HepG2 (cell line): ENCODE results near the gene CD4. TPM values are rescaled to one million over a fixed set of nuclear protein-coding genes. Genes with fewer than 3 reads are reported as not detected.

Source experiments
- EED ChIP-seq: sonication (generic); formaldehyde crosslinking; IDR thresholded peaks from 2 replicates; pipeline ENCODE4 v1.5.0; 2020; ENCODE audit warnings: mild to moderate bottlenecking, missing genetic modification reagents
- GFI1 ChIP-seq: sonication (generic); formaldehyde crosslinking; IDR thresholded peaks from 2 replicates; pipeline ENCODE4 v1.5.0; 2020; ENCODE audit warnings: missing genetic modification reagents, mild to moderate bottlenecking, borderline replicate concordance
- LCORL ChIP-seq, 2 experiments: fragments of 450-650 bp in 1 of 2; sonication (generic) in 1 of 2; formaldehyde crosslinking in 1 of 2; IDR thresholded peaks; 2 replicates each; pipeline versions ENCODE4 v1.5.0 to v1.6.1; 2017 to 2020; ENCODE audit warnings: antibody characterized with exemption in 1 of 2, missing genetic modification reagents in 1 of 2
- PHF8 ChIP-seq: sonication (generic); formaldehyde crosslinking; IDR thresholded peaks from 2 replicates; pipeline ENCODE4 v1.5.0; 2020; ENCODE audit warnings: missing genetic modification reagents
- SETDB1 ChIP-seq: sonication (generic); formaldehyde crosslinking; IDR thresholded peaks from 2 replicates; pipeline ENCODE4 v1.5.1; 2020; ENCODE audit warnings: missing genetic modification reagents, mild to moderate bottlenecking, borderline replicate concordance
- SOX5 ChIP-seq: IDR thresholded peaks from 2 replicates; pipeline ENCODE4 v1.6.1; 2016; ENCODE audit warnings: borderline replicate concordance
- ZNF616 ChIP-seq: sonication (generic); formaldehyde crosslinking; IDR thresholded peaks from 2 replicates; pipeline ENCODE4 v1.5.0; 2020; ENCODE audit warnings: low read depth, mild to moderate bottlenecking, missing genetic modification reagents
- ZNF747 ChIP-seq: sonication (generic); formaldehyde crosslinking; IDR thresholded peaks from 2 replicates; pipeline ENCODE4 v1.8.1; 2023; ENCODE audit warnings: missing genetic modification reagents, mild to moderate bottlenecking, borderline replicate concordance
- polyA plus RNA-seq, 8 experiments: library from polyadenylated mRNA; depleted of rRNA in 3 of 8; stranded (reverse) in 7 of 8; unstranded in 1 of 8; fragments of >200 nt; fragmentation: Illumina TruSeq in 4 of 8; extraction: Trizol in 4 of 8; gene quantifications; 2 replicates each; pipeline versions ENCODE4 v1.2.1 to v1.2.3, GENCODE V29; 2011 to 2016; ENCODE audit warnings: low read depth in 4 of 8, missing spikeins in 1 of 8, mixed read lengths in 1 of 8; ENCODE audit not compliant: insufficient read depth in 1 of 8
- total RNA-seq, 5 experiments: library from RNA; depleted of rRNA; stranded (reverse); fragments of >200 nt; fragmentation: Illumina TruSeq; extraction: Trizol; gene quantifications; 2 replicates each; pipeline ENCODE4 v1.2.3, GENCODE V29; 2016; ENCODE audit warnings: low read depth in 1 of 5
- TF ChIP-seq, protein P1 (sequence below): sonication (generic); formaldehyde crosslinking; IDR thresholded peaks from 2 replicates; pipeline ENCODE4 v1.4.0; 2020; ENCODE audit warnings: mild to moderate bottlenecking, missing genetic modification reagents
- TF ChIP-seq, protein P2 (sequence below): sonication (generic); formaldehyde crosslinking; IDR thresholded peaks from 2 replicates; pipeline ENCODE4 v1.4.0; 2020; ENCODE audit warnings: mild to moderate bottlenecking, missing genetic modification reagents

The CD4 gene
- total and polyA plus RNA-seq, 2 of the 13 experiments (the other 11 are each of a cell fraction or from before 2014, with no cell fraction given), result 0.07 to 0.95 TPM

DNA sequence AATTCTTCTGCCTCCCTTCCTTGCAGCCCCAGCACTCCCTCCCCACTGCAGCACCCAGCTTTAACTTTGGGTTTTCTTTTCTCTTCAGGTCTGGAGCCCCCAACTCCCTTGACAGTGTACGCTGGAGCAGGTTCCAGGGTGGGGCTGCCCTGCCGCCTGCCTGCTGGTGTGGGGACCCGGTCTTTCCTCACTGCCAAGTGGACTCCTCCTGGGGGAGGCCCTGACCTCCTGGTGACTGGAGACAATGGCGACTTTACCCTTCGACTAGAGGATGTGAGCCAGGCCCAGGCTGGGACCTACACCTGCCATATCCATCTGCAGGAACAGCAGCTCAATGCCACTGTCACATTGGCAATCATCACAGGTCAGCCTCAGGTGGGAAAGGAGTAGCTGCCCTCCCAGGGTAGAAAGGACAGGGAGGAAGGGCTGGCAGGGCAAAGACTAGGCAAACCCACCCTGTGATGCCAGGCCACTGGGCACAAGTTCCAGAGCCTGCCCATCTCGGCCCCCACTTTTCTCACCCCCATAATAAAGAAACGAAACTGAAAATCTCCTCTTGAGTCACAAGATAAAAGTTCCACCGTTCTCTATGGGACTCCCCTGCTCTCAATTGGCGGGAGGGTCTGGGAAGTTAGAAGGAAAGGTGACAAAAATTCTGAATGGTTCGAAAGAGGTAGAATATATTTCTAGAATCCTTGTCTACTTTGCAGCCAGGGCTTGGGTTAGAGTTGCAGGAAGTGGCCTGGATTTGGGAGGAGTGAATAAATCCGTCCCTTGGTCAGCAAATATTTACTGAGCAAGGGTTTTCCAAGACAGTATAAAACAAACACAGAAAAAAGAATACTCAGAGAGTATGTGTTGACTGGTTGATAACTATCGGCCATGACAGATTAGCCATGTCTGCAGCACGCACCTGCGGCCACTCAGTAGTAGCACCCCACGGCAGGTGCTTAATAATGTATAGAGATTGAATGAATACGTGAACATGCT lies 13.8 kb upstream of the CD4 start (continued):
- TF ChIP-seq, protein P1, sequence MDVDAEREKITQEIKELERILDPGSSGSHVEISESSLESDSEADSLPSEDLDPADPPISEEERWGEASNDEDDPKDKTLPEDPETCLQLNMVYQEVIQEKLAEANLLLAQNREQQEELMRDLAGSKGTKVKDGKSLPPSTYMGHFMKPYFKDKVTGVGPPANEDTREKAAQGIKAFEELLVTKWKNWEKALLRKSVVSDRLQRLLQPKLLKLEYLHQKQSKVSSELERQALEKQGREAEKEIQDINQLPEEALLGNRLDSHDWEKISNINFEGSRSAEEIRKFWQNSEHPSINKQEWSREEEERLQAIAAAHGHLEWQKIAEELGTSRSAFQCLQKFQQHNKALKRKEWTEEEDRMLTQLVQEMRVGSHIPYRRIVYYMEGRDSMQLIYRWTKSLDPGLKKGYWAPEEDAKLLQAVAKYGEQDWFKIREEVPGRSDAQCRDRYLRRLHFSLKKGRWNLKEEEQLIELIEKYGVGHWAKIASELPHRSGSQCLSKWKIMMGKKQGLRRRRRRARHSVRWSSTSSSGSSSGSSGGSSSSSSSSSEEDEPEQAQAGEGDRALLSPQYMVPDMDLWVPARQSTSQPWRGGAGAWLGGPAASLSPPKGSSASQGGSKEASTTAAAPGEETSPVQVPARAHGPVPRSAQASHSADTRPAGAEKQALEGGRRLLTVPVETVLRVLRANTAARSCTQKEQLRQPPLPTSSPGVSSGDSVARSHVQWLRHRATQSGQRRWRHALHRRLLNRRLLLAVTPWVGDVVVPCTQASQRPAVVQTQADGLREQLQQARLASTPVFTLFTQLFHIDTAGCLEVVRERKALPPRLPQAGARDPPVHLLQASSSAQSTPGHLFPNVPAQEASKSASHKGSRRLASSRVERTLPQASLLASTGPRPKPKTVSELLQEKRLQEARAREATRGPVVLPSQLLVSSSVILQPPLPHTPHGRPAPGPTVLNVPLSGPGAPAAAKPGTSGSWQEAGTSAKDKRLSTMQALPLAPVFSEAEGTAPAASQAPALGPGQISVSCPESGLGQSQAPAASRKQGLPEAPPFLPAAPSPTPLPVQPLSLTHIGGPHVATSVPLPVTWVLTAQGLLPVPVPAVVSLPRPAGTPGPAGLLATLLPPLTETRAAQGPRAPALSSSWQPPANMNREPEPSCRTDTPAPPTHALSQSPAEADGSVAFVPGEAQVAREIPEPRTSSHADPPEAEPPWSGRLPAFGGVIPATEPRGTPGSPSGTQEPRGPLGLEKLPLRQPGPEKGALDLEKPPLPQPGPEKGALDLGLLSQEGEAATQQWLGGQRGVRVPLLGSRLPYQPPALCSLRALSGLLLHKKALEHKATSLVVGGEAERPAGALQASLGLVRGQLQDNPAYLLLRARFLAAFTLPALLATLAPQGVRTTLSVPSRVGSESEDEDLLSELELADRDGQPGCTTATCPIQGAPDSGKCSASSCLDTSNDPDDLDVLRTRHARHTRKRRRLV (CRISPR knock-in tag), result 0 out of 2 replicates have a peak, but pooled peaks have one; percentile 38
- no peak for TF ChIP-seq ZNF616 (CRISPR knock-in tag)
- TF ChIP-seq SETDB1, result no peak
- no peak for TF ChIP-seq ZNF747 (CRISPR knock-in tag)
- TF ChIP-seq GFI1 (CRISPR knock-in tag), result peak; percentile 84
- no peak for TF ChIP-seq LCORL (IDR thresholded peaks at IDR 0.05)
- peak; percentile 82 for TF ChIP-seq LCORL (CRISPR knock-in tag; IDR thresholded peaks at IDR 0.05)
- no peak for TF ChIP-seq EED (CRISPR knock-in tag)
- TF ChIP-seq PHF8, result no peak
- TF ChIP-seq, protein P2, sequence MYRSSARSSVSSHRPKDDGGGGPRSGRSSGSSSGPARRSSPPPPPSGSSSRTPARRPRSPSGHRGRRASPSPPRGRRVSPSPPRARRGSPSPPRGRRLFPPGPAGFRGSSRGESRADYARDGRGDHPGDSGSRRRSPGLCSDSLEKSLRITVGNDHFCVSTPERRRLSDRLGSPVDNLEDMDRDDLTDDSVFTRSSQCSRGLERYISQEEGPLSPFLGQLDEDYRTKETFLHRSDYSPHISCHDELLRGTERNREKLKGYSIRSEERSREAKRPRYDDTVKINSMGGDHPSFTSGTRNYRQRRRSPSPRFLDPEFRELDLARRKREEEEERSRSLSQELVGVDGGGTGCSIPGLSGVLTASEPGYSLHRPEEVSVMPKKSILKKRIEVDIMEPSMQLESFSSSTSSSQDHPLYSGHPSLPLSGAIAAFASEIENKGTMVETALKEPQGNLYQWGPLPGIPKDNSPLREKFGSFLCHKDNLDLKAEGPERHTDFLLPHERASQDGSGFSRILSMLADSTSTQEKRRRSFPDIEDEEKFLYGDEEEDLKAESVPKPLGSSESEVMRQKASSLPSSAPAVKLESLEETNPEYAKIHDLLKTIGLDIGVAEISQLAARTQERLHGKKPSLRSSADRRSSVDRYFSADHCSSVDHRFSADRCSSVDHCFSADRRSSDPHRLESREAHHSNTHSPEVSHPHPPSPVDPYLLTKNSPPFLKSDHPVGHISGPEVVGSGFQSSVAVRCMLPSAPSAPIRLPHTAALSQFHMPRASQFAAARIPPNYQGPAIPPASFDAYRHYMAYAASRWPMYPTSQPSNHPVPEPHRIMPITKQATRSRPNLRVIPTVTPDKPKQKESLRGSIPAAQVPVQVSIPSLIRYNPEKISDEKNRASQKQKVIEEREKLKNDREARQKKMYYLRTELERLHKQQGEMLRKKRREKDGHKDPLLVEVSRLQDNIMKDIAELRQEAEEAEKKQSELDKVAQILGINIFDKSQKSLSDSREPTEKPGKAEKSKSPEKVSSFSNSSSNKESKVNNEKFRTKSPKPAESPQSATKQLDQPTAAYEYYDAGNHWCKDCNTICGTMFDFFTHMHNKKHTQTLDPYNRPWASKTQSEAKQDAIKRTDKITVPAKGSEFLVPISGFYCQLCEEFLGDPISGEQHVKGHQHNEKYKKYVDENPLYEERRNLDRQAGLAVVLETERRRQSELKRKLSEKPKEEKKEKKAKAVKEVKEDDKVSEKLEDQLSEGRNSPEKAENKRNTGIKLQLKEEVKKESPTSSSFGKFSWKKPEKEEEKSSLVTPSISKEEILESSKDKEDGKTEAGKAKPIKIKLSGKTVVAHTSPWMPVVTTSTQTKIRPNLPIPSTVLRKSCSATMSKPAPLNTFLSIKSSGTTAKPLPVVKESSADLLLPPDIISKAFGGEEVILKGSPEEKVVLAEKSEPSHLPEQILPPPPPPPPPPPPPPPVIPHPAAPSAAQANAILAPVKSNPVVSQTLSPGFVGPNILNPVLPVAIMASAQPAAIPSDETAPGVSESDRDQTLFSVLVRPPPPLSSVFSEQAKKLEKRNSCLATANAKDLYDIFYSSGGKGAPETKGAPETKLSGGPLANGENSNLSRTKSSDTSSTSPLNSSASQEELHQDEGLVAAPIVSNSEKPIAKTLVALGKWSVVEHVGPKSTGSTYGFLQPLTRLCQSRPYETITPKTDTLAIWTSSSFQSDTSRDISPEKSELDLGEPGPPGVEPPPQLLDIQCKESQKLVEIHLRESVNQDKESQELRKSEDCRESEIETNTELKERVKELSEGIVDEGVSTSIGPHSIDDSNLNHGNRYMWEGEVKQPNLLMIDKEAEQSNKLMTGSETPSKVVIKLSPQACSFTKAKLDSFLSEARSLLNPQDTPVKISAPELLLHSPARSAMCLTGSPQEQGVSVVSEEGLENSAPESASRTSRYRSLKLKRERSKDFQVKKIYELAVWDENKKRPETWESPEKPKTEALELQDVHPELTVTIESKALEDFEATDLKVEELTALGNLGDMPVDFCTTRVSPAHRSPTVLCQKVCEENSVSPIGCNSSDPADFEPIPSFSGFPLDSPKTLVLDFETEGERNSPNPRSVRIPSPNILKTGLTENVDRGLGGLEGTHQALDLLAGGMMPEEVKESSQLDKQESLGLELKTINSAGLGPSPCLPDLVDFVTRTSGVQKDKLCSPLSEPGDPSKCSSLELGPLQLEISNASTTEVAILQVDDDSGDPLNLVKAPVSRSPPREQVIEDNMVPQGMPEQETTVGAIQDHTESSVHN (CRISPR knock-in tag), result no peak
- TF ChIP-seq SOX5 (CRISPR knock-in tag), result peak; percentile 81
- TF ChIP-seq, all 625 proteins: peak for 150
